ENCODE data around the gene YIF1B.

Gene YIF1B

GRCh38 chr19:38293281-38293680, 22.5 kb downstream of the YIF1B start:
- Histone ChIP-seq H3K4me1 (no peaks in the 10 kb centered on the region), H2AFZ (no peak overlapping the region), H3K36me3 (ENCODE audit: control insufficient read depth, insufficient read depth, low read length) (no peaks in the 10 kb centered on the region), H3K79me2 (peaks cover 13% of the 10 kb centered on the region), H3K27me3 (ENCODE audit: control insufficient read depth, insufficient read depth, low read length) (no peaks in the 10 kb centered on the region), H3K4me3 (ENCODE audit: low read depth, low read length) (no peak overlapping the region), H3K9me3 (ENCODE audit: control insufficient read depth, low read length) (no peaks in the 10 kb centered on the region), H3K9ac (no peak overlapping the region), H3K4me2 (ENCODE audit: low read length) (no peak overlapping the region), H3K27ac (no peak overlapping the region)
- TF ChIP-seq CTCF (IDR thresholded peaks at IDR 0.05), result no peak

GRCh38 chr19:38291855-38292254, 23.9 kb downstream of the YIF1B start:
- Histone ChIP-seq H3K9ac (no peak overlapping the region), H3K4me1 (no peaks in the 10 kb centered on the region), H3K4me3 (ENCODE audit: low read depth, low read length) (no peak overlapping the region), H3K4me2 (ENCODE audit: low read length) (no peak overlapping the region), H3K27ac (no peak overlapping the region), H3K27me3 (ENCODE audit: control insufficient read depth, insufficient read depth, low read length) (no peaks in the 10 kb centered on the region), H2AFZ (no peak overlapping the region), H3K9me3 (ENCODE audit: control insufficient read depth, low read length) (no peaks in the 10 kb centered on the region), H3K79me2 (peaks cover 23% of the 10 kb centered on the region), H3K36me3 (ENCODE audit: control insufficient read depth, insufficient read depth, low read length) (no peaks in the 10 kb centered on the region)
- TF ChIP-seq CTCF (IDR thresholded peaks at IDR 0.05), result no peak

- no peak overlapping the region for H3K27ac ChIP-seq
These were observed 25.1 kb downstream of the YIF1B start for GRCh38 chr19:38290631-38291147.

GRCh38 chr19:38289955-38290354, 25.8 kb downstream of the YIF1B start:
- H3K9ac ChIP-seq, result no peak overlapping the region
- no peaks in the 10 kb centered on the region for H3K36me3 ChIP-seq (ENCODE audit: control insufficient read depth, insufficient read depth, low read length)
- no peak overlapping the region for H2AFZ ChIP-seq
- peaks cover 42% of the 10 kb centered on the region for H3K79me2 ChIP-seq
- H3K4me2 ChIP-seq (ENCODE audit: low read length), result no peak overlapping the region
- TF ChIP-seq CTCF (IDR thresholded peaks at IDR 0.05), result no peak
- H3K4me1 ChIP-seq, result no peaks in the 10 kb centered on the region
- H3K27me3 ChIP-seq (ENCODE audit: control insufficient read depth, insufficient read depth, low read length), result no peaks in the 10 kb centered on the region
- H3K9me3 ChIP-seq (ENCODE audit: control insufficient read depth, low read length), result no peaks in the 10 kb centered on the region
- H3K4me3 ChIP-seq (ENCODE audit: low read depth, low read length), result no peak overlapping the region
- no peak overlapping the region for H3K27ac ChIP-seq

More at GRCh38 chr19:38290631-38291147, 25.1 kb downstream of the YIF1B start:
- no peaks in the 10 kb centered on the region for H3K9me3 ChIP-seq (ENCODE audit: control insufficient read depth, low read length)
- H2AFZ ChIP-seq, result no peak overlapping the region
- H3K4me2 ChIP-seq (ENCODE audit: low read length), result no peak overlapping the region
- H3K4me1 ChIP-seq, result no peaks in the 10 kb centered on the region
- H3K79me2 ChIP-seq, result peaks cover 34% of the 10 kb centered on the region
- no peaks in the 10 kb centered on the region for H3K27me3 ChIP-seq (ENCODE audit: control insufficient read depth, insufficient read depth, low read length)
- no peak for TF ChIP-seq CTCF (IDR thresholded peaks at IDR 0.05)
- no peak overlapping the region for H3K4me3 ChIP-seq (ENCODE audit: low read depth, low read length)
- H3K36me3 ChIP-seq (ENCODE audit: control insufficient read depth, insufficient read depth, low read length), result no peaks in the 10 kb centered on the region
- no peak overlapping the region for H3K9ac ChIP-seq

- H3K36me3 ChIP-seq (ENCODE audit: control insufficient read depth, insufficient read depth, low read length), result no peaks in the 10 kb centered on the region
- no peak for TF ChIP-seq CTCF (IDR thresholded peaks at IDR 0.05)
- peaks cover 56% of the 10 kb centered on the region for H3K79me2 ChIP-seq
- H3K27me3 ChIP-seq (ENCODE audit: control insufficient read depth, insufficient read depth, low read length), result no peaks in the 10 kb centered on the region
- H3K4me2 ChIP-seq (ENCODE audit: low read length), result no peak overlapping the region
- no peak overlapping the region for H3K27ac ChIP-seq
- H2AFZ ChIP-seq, result no peak overlapping the region
- no peak overlapping the region for H3K4me3 ChIP-seq (ENCODE audit: low read depth, low read length)
- H3K9me3 ChIP-seq (ENCODE audit: control insufficient read depth, low read length), result no peaks in the 10 kb centered on the region
- H3K4me1 ChIP-seq, result no peaks in the 10 kb centered on the region
- H3K9ac ChIP-seq, result no peak overlapping the region
These were observed 27.5 kb downstream of the YIF1B start for GRCh38 chr19:38288123-38288855.

Data from parathyroid adenoma (tissue), 2 donors.